Activated T-helper 1 cell treated with anti-CD3 and anti-CD28 coated beads, Interleukin-12 subunit alpha, Interleukin-12 subunit beta, Interleukin-2, Interleukin-4 antibody, amounts not matched to agents 30 ng/mL and 10 ng/mL and 1 ng/mL, durations not matched to agents 14 hours and 24 hours and 36 hours (primary cell): ENCODE measurements around the gene HLA-DQB1. TPM values are rescaled to one million over a fixed set of nuclear protein-coding genes. Genes with fewer than 3 reads are reported as not detected.
"Not testable (repeated sequence)": the region's sequence is repeated elsewhere in the genome, so short reads cannot be mapped to it uniquely, and the experiment has no call there.

ENCODE experiments used
- DNase-seq: peaks from one replicate; pipeline ENCODE4 v3.0.0; 2021; ENCODE audit warnings: low spot score
- H3K27ac Mint-ChIP-seq: one replicate; pipeline ENCODE4 v1.8.0; 2021; ENCODE audit warnings: mild to moderate bottlenecking, mixed read lengths
- H3K27me3 Mint-ChIP-seq: one replicate; pipeline ENCODE4 v1.8.0; 2022; ENCODE audit warnings: mild to moderate bottlenecking, moderate library complexity, mixed read lengths; ENCODE audit not compliant: insufficient read depth
- H3K36me3 Mint-ChIP-seq: one replicate; pipeline ENCODE4 v1.8.0; 2021; ENCODE audit warnings: low read depth, mixed read lengths
- H3K4me1 Mint-ChIP-seq: one replicate; pipeline ENCODE4 v1.8.0; 2021; ENCODE audit warnings: low read depth, mixed read lengths
- H3K4me3 Mint-ChIP-seq: one replicate; pipeline ENCODE4 v1.8.0; 2021; ENCODE audit warnings: mild to moderate bottlenecking, moderate library complexity, mixed read lengths
- H3K9me3 Mint-ChIP-seq: one replicate; pipeline ENCODE4 v1.8.0; 2021; ENCODE audit warnings: mixed read lengths
- intact Hi-C: fragments of 100-400 bp; cut with micrococcal nuclease; formaldehyde crosslinking; loops from one replicate; pipeline ENCODE4 v1.15.1; 2024
- total RNA-seq: library from RNA; stranded (reverse); gene quantifications from 2 replicates; pipeline ENCODE4 v1.2.3, GENCODE V29; 2022

HLA-DQB1 gene
- total RNA-seq, 1 donor from 2014 or later: 4.7 TPM

GRCh38 chr6:32679492-32679891 is 13.0 kb upstream of the HLA-DQB1 start:
- H3K4me3 Mint-ChIP-seq: no peak overlapping the region
- peaks cover 1% of the 10 kb centered on the region for H3K36me3 Mint-ChIP-seq
- intact Hi-C loops: no loop called here
- H3K4me1 Mint-ChIP-seq: peaks cover 10% of the 10 kb centered on the region
- DNase-seq: no peak
- H3K27me3 Mint-ChIP-seq: peaks cover 40% of the 10 kb centered on the region
- no peak overlapping the region for H3K27ac Mint-ChIP-seq
- peaks cover 20% of the 10 kb centered on the region for H3K9me3 Mint-ChIP-seq

GRCh38 chr6:32674123-32674522 is 7.7 kb upstream of the HLA-DQB1 start:
- DNase-seq, intact Hi-C loops, H3K27ac Mint-ChIP-seq, H3K36me3 Mint-ChIP-seq, H3K4me1 Mint-ChIP-seq, H3K4me3 Mint-ChIP-seq: not testable (repeated sequence)
- H3K27me3 Mint-ChIP-seq: peaks cover 26% of the 10 kb centered on the region
- H3K9me3 Mint-ChIP-seq: peaks cover 18% of the 10 kb centered on the region

DNA sequence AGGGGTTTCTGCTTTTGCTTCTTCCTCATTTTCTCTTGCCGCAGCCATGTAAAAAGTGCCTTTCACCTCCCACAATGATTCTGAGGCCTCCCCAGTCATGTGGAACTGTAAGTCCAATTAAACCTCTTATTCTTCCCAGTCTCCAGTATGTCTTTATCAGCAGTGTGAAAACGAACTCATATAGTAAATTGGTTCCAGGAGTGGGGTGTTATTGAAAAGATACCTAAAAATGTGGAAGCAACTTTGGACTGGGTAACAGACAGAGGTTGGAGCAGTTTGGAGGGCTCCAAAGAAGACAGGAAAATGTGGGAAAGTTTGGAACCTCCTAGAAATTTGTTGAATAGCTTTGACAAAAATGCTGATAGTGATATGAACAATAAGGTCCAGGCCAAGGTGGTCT is 5.5 kb upstream of the HLA-DQB1 start:
- peaks cover 15% of the 10 kb centered on the region for H3K27me3 Mint-ChIP-seq
- H3K27ac Mint-ChIP-seq, intact Hi-C loops, DNase-seq, H3K9me3 Mint-ChIP-seq, H3K4me3 Mint-ChIP-seq, H3K36me3 Mint-ChIP-seq: not testable (repeated sequence)
- H3K4me1 Mint-ChIP-seq: peaks cover 24% of the 10 kb centered on the region

DNA sequence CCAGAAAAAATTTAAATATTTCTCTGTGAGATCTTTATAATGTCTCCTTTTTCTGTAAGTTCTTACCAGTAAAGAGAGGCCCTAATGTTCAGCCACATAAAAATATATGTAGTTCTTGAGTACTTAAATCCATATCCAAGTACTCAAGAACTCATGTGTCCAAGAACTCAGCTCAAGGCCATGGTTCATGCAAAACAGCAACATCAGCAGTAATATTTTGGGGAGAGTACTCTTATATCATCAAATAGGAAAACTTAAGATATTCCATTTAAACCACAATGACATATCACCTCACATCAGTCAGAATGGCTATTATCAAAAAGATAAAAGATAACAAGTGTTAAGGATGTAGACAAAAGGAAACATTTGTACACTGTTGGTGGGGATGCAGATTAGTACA is 3.4 kb upstream of the HLA-DQB1 start:
- Mint-ChIP-seq H3K4me3 (no peak overlapping the region), H3K4me1 (peaks cover 41% of the 10 kb centered on the region), H3K36me3 (peaks cover 9% of the 10 kb centered on the region), H3K9me3 (peaks cover 4% of the 10 kb centered on the region), H3K27ac (no peak overlapping the region), H3K27me3 (peaks cover 25% of the 10 kb centered on the region)
- no peak for DNase-seq
- intact Hi-C loops: loop anchor here (5.0 kb wide), 1 partner anchor 182 kb away; the partner anchor contains the start of genes PSMB9 and TAP1

GRCh38 chr6:32669240-32669639 is 2.8 kb upstream of the HLA-DQB1 start:
- intact Hi-C loops: loop anchor here (5.0 kb wide), 1 partner anchor 183 kb away; the partner anchor contains the start of genes PSMB9 and TAP1
- H3K36me3 Mint-ChIP-seq: peaks cover 11% of the 10 kb centered on the region
- DNase-seq: no peak
- no peak overlapping the region for H3K4me3 Mint-ChIP-seq
- peaks cover 45% of the 10 kb centered on the region for H3K4me1 Mint-ChIP-seq
- H3K27me3 Mint-ChIP-seq: peaks cover 25% of the 10 kb centered on the region
- peaks cover 4% of the 10 kb centered on the region for H3K9me3 Mint-ChIP-seq
- H3K27ac Mint-ChIP-seq: no peak overlapping the region

- Mint-ChIP-seq H3K4me3 (peak overlapping the region; percentile 19), H3K4me1 (peaks cover 45% of the 10 kb centered on the region), H3K9me3 (no peaks in the 10 kb centered on the region), H3K36me3 (peaks cover 11% of the 10 kb centered on the region), H3K27me3 (peaks cover 28% of the 10 kb centered on the region), H3K27ac (no peak overlapping the region)
- intact Hi-C loops: loop anchor here (1.0 to 5.0 kb wide), 2 partner anchors 17 to 184 kb away; partner anchors contain the start of genes PSMB9 and TAP1
- peak; percentile 56 for DNase-seq
These were observed 1.8 kb upstream of the HLA-DQB1 start for GRCh38 chr6:32668226-32668747.

DNA sequence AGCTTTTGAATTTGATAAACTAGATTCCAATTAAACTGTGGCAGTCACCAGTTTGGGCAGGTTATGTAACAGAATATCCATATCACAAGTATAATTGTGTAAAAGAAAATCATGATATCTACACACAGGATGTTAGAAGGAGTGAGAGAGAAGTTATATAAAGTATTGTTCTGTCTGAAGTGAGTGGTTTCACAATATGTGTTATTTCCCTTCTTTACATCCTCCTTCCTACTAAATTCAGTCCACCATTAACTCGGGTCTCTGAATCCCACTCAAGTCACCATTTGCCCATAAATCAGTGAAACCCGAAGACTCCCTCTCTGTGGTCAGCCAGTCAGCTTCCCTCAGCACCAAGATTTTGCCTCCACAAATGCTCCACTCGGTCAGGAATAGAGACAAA is 796 bp downstream of the HLA-DQB1 start:
- Mint-ChIP-seq H3K9me3 (no peaks in the 10 kb centered on the region), H3K4me1 (peaks cover 49% of the 10 kb centered on the region), H3K27ac (peak overlapping the region; percentile 72), H3K27me3 (peaks cover 30% of the 10 kb centered on the region), H3K36me3 (peaks cover 14% of the 10 kb centered on the region), H3K4me3 (peak overlapping the region; percentile 87)
- DNase-seq: no peak
- intact Hi-C loops: loop anchor here (1.0 to 5.0 kb wide), 3 partner anchors 42 to 187 kb away; partner anchors contain the start of genes PSMB9 and TAP1

GRCh38 chr6:32664827-32665362 is 1.6 kb downstream of the HLA-DQB1 start:
- Mint-ChIP-seq H3K27me3 (peaks cover 27% of the 10 kb centered on the region), H3K36me3 (peaks cover 14% of the 10 kb centered on the region), H3K4me3 (peak overlapping the region; percentile 87), H3K27ac (peak overlapping the region; percentile 72), H3K9me3 (no peaks in the 10 kb centered on the region), H3K4me1 (peaks cover 56% of the 10 kb centered on the region)
- peak; percentile 34 for DNase-seq
- intact Hi-C loops: loop anchor here (1.0 to 5.0 kb wide), 3 partner anchors 42 to 187 kb away; partner anchors contain the start of genes PSMB9 and TAP1

DNA sequence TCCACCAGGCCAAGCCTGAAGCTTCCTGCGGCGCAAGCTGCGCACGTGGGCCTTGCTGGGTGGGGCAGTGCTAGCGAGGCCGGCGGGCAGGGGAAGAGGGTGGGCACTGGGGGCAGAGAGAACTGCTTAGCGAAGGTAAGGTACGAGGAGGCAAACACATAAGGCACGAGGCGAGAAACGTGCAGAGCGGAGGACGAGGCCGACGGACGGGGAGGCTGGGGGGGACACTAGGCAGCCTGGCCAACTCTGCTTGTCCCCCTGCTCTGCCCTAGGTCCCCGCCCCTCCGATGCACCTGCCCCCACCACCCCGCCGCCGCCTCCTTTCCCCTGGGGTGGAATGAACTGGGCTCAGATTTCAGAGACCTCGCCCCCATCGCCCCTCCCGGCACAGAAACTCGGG is 2.1 kb downstream of the HLA-DQB1 start:
- no peak for DNase-seq
- peaks cover 61% of the 10 kb centered on the region for H3K4me1 Mint-ChIP-seq
- peak overlapping the region; percentile 87 for H3K4me3 Mint-ChIP-seq
- no peaks in the 10 kb centered on the region for H3K9me3 Mint-ChIP-seq
- H3K27ac Mint-ChIP-seq: no peak overlapping the region
- peaks cover 14% of the 10 kb centered on the region for H3K36me3 Mint-ChIP-seq
- H3K27me3 Mint-ChIP-seq: peaks cover 27% of the 10 kb centered on the region
- intact Hi-C loops: loop anchor here (2.0 kb wide), 1 partner anchor 54 kb away; no protein-coding TSS in a partner anchor

DNA sequence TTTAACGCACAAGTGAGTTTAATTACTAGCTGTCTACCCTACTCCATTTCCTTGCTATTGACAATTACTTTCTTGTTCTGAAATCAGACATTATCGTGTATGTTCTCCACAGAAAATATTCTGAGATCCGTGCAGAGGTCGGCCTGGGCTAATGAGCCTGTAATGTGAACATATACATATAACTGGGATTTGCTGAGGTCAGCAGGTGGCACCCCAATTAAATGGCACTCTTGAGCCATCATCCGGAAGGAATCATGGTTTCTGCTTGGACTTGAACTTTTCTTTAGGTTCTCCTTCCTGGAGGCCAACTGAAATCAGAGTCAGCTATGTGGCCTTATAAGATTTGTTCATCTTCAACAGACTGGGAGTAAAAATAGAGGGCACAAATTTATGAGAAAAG is 3.6 kb downstream of the HLA-DQB1 start:
- Mint-ChIP-seq H3K27ac (no peak overlapping the region), H3K4me1 (peaks cover 58% of the 10 kb centered on the region), H3K9me3 (no peaks in the 10 kb centered on the region), H3K36me3 (peaks cover 18% of the 10 kb centered on the region), H3K27me3 (peaks cover 31% of the 10 kb centered on the region), H3K4me3 (no peak overlapping the region)
- intact Hi-C loops: no loop called here
- no peak for DNase-seq

DNA sequence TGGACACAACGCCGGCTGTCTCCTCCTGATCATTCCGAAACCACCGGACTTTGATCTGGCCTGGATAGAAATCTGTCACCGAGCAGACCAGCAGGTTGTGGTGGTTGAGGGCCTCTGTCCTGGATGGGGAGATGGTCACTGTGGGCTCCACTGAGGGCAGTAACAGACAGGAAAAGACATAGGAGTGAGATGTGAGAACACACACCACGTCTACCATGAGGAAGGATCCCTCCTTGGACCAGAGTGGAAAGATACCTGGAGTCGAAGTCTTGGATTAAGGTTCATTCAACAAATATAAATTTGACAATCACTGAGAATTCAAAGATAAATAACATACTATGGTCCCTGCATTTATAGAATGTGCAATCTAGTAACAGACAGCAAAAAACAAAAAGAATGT is 4.4 kb downstream of the HLA-DQB1 start:
- Mint-ChIP-seq H3K27ac (no peak overlapping the region), H3K36me3 (peaks cover 18% of the 10 kb centered on the region), H3K9me3 (no peaks in the 10 kb centered on the region), H3K4me3 (no peak overlapping the region), H3K4me1 (peaks cover 51% of the 10 kb centered on the region), H3K27me3 (peaks cover 31% of the 10 kb centered on the region)
- intact Hi-C loops: no loop called here
- no peak for DNase-seq

DNA sequence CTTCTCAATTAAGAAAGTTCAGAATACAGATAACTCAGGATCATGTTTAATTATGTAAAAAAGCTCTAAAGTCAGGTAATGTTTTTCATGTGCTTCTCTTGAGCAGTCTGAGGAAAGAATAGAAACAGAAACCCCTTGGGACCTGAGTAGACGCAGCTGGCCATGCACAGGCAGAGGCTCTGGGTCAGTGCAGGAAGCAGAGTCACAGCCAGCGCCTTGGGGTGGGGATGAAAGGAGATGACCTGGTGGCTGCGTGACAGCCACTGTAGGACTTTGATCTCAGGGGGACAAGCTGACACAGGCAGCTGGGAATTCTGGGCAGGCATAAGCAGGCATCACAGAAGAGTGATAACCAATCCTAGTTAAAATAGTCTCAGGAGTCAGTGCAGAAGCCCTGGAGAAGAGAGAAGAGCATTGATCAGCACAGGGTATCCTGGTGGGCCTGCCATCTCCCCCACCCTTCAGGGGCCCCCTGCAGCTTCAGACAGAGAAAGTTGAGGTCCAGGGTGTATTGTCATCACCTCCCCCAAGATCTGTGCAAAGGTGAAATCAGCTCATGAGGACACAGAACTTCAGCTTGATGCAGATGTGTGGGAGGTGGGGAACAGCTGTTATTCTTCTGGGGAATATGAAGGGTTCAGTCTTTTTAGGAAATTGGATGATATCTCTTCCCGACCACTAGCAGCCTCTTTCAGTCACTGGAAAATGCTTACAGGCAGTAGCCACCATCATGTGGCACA is 6.4 kb downstream of the HLA-DQB1 start:
- no peak for DNase-seq
- intact Hi-C loops: no loop called here

More for the DNA sequence above, 6.4 kb downstream of the HLA-DQB1 start:
- Mint-ChIP-seq H3K36me3 (peaks cover 10% of the 10 kb centered on the region), H3K9me3 (peaks cover 7% of the 10 kb centered on the region), H3K4me1 (peaks cover 38% of the 10 kb centered on the region), H3K27me3 (peaks cover 12% of the 10 kb centered on the region), H3K4me3 (no peak overlapping the region), H3K27ac (peak overlapping the region; percentile 27)
